ENCODE results near the gene SLC25A26.

DNA sequence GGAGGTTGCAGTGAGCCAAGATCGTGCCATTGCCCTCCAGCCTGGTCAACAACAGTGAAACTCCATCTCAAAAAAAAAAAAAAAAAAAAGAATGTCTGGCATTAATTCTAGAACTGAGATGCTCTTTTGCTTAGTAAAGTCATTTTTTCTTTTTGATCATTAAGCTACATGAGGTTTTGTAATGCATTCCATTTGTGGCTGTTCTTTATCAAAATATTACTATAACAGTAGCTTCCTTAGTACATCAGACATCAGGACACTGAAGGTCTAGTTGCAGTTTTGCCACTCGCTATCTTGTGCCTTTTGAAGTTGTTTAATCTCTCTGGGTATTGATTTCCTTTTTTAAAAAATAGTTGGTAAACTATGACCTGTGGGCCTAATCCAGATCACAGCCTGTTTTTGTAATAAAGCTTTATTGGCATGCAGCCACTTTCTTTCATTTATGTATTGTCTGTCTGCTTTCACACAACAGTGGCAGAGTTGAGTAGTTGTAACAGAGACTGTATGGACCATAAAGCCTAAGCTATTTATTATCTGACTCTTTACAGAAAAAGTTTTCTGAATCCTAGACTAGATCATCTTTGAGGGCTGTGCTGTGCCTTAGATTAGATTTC, 76.6 kb downstream of the SLC25A26 start:
- TF ChIP-seq, protein P1, sequence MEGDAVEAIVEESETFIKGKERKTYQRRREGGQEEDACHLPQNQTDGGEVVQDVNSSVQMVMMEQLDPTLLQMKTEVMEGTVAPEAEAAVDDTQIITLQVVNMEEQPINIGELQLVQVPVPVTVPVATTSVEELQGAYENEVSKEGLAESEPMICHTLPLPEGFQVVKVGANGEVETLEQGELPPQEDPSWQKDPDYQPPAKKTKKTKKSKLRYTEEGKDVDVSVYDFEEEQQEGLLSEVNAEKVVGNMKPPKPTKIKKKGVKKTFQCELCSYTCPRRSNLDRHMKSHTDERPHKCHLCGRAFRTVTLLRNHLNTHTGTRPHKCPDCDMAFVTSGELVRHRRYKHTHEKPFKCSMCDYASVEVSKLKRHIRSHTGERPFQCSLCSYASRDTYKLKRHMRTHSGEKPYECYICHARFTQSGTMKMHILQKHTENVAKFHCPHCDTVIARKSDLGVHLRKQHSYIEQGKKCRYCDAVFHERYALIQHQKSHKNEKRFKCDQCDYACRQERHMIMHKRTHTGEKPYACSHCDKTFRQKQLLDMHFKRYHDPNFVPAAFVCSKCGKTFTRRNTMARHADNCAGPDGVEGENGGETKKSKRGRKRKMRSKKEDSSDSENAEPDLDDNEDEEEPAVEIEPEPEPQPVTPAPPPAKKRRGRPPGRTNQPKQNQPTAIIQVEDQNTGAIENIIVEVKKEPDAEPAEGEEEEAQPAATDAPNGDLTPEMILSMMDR (IDR thresholded peaks at IDR 0.05) = no peak
- no peak for TF ChIP-seq POLR2AphosphoS5 (IDR thresholded peaks at IDR 0.05)
